Activated T-cell treated with anti-CD3 and anti-CD28 coated beads, Interleukin-2, amount 50 U/mL, for 4 hours (primary cell): ENCODE measurements around the gene ATG9B. TPM values are rescaled to one million over a fixed set of nuclear protein-coding genes. Genes with fewer than 3 reads are reported as not detected.
A peak's percentile ranks its signal among the peaks of the same experiment; 100 is the strongest.

Experiments
- ATAC-seq, 2 donors: fragments of 200-7000 bp; cut with Tn5 transposase; one replicate each; pipeline ENCODE4 v1.10.0; 2021
- DNase-seq: peaks from one replicate; pipeline ENCODE4 v3.0.0-alpha.2; 2020
- H3K27me3 Mint-ChIP-seq: one replicate; pipeline ENCODE4 v1.8.0; 2021; ENCODE audit warnings: low read depth, mixed read lengths
- H3K36me3 Mint-ChIP-seq: one replicate; pipeline ENCODE4 v1.8.0; 2022; ENCODE audit warnings: mixed read lengths; ENCODE audit not compliant: insufficient read depth
- H3K4me1 Mint-ChIP-seq: one replicate; pipeline ENCODE4 v1.8.0; 2021; ENCODE audit warnings: low read depth, mixed read lengths
- H3K4me3 Mint-ChIP-seq: one replicate; pipeline ENCODE4 v1.8.0; 2021; ENCODE audit warnings: mild to moderate bottlenecking, moderate library complexity, mixed read lengths
- H3K9me3 Mint-ChIP-seq: one replicate; pipeline ENCODE4 v1.8.0; 2021; ENCODE audit warnings: mixed read lengths
- total RNA-seq, 3 donors: library from RNA; stranded (reverse); gene quantifications; one replicate each; pipeline ENCODE4 v1.2.1, GENCODE V29; 2021

Gene ATG9B
- total RNA-seq, 3 donors from 2014 or later, result 5.8 to 7.3 (median 6.7) TPM

DNA sequence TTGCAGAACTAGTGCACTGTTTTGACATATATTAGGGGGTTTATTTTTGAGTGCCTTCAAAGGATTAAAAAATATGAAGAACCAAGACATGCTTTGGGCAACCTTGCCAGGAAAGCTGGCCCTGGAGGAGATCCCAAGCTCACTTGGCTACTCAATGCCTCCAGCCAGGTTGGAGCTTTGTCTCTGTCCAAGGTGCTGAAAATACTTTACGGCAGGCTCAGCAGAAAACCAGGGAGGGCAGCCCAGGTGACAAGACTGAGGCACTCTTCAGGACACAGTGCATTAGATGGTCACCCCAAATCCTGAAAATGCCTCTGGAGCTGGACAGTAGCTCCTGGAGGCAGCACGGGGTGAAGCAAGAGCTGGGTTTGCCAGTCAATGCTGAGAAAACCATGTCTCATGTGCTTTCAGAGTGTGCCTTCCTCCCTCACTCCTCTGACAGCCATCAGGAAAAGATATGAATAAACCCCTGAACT is 40.4 kb downstream of the ATG9B start:
- Mint-ChIP-seq H3K4me3 (no peak overlapping the region), H3K9me3 (no peaks in the 10 kb centered on the region), H3K36me3 (no peaks in the 10 kb centered on the region), H3K27me3 (peaks cover 27% of the 10 kb centered on the region), H3K4me1 (peaks cover 18% of the 10 kb centered on the region)
- no peak for DNase-seq
- ATAC-seq, result no peak

DNA sequence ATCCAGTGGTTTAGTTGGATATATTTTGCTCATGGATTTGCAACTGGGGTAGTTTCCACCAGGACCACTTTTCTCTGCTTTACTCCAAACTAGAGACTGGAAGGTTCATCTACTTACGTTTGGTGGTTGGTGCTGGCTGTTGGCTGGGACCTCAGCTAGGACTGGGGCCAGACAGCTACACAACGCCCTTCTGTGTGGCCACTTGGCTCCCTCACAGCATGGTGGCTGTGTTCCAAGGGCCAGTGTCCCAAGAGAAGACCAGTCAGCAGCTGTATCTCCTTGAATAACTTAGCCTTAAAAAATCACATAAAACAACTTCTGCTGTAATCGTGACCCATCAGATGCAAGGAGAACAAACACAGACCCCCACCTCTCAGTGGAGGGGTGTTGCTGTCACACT is 41.9 kb downstream of the ATG9B start:
- Mint-ChIP-seq H3K4me3 (no peak overlapping the region), H3K27me3 (peaks cover 36% of the 10 kb centered on the region), H3K36me3 (no peaks in the 10 kb centered on the region), H3K9me3 (no peaks in the 10 kb centered on the region), H3K4me1 (peaks cover 12% of the 10 kb centered on the region)
- DNase-seq, result no peak
- no peak for ATAC-seq

DNA sequence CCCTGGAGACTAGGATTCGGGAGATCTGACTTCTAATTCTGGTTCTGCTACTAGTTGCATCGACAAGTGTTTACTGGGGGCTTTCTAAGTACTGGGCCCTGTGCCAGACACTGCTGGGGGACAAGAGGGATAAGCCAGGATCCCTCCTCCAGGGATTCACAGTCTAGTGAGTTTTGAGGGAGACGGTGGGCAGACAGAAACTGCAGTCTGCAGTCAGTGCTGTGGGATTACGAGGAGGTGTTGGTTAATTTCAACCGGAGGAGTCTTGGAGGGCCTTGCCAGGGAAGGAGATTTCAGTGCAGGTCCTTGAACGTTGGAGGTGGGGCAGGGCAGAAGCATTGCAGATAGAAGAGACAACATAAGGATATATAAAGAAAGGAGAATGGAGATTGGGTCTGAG is 42.6 kb downstream of the ATG9B start:
- peaks cover 43% of the 10 kb centered on the region for H3K27me3 Mint-ChIP-seq
- H3K36me3 Mint-ChIP-seq, result no peaks in the 10 kb centered on the region
- no peaks in the 10 kb centered on the region for H3K9me3 Mint-ChIP-seq
- no peak for ATAC-seq
- H3K4me3 Mint-ChIP-seq, result no peak overlapping the region
- no peak for DNase-seq
- H3K4me1 Mint-ChIP-seq, result peaks cover 18% of the 10 kb centered on the region

DNA sequence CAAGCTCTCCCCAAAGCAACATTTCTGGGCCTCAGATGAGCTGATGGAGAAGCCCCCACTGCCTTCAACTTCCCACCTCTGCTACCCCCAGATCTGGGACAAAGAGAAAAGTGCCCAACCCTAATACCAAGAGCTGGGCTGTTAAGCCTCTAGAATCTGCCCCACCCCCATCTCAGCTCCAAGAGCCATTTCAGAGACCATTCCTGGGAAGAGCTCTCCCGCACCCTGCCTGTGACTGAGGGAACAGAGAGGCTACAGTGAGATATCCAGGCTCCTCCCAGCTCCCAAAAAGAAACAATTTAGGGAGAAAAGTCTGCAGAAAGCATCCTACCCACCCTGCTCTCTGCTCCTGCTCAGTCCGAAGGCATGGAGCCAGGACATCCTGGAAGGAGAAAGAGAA is 43.6 kb downstream of the ATG9B start:
- peaks cover 45% of the 10 kb centered on the region for H3K27me3 Mint-ChIP-seq
- H3K9me3 Mint-ChIP-seq, result no peaks in the 10 kb centered on the region
- DNase-seq, result no peak
- H3K4me1 Mint-ChIP-seq, result peaks cover 21% of the 10 kb centered on the region
- H3K36me3 Mint-ChIP-seq, result no peaks in the 10 kb centered on the region
- no peak overlapping the region for H3K4me3 Mint-ChIP-seq
- ATAC-seq, result no peak

DNA sequence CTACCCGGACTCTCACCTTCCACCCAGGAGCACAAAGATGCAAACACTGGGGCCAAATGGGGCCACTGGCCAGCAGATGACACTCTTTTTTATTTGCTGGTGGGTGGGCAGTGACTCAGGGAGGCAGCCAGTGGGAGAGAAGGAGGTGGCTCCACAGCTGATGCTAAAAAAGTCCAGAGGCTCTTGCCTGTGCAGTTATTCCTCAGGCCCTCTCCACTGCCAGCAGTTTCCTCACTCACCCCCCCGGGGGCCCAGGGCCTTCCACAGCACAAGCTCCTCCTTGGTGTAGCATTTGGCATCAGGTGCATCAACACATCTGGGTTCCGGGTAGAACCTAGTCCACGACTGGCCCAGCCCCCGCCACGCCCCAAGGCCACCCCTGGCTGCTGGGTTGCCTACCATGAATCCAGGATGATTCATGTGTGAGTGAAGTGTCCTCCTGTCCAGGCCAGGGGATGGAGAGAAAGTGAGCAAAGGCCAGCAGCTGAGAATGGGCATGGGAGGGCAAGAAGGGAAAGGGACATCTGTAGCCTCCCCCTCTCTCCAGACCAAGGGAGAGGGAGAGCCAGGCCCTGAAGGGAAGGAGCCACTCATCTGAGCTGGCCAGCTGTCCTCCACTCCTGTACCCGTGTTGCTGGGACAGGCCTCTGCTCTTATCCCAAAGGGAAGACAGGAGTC is 44.4 kb downstream of the ATG9B start:
- Mint-ChIP-seq H3K4me3 (no peak overlapping the region), H3K27me3 (peaks cover 47% of the 10 kb centered on the region), H3K36me3 (no peaks in the 10 kb centered on the region), H3K4me1 (peaks cover 25% of the 10 kb centered on the region), H3K9me3 (no peaks in the 10 kb centered on the region)
- DNase-seq (no peak), ATAC-seq (no peak)

DNA sequence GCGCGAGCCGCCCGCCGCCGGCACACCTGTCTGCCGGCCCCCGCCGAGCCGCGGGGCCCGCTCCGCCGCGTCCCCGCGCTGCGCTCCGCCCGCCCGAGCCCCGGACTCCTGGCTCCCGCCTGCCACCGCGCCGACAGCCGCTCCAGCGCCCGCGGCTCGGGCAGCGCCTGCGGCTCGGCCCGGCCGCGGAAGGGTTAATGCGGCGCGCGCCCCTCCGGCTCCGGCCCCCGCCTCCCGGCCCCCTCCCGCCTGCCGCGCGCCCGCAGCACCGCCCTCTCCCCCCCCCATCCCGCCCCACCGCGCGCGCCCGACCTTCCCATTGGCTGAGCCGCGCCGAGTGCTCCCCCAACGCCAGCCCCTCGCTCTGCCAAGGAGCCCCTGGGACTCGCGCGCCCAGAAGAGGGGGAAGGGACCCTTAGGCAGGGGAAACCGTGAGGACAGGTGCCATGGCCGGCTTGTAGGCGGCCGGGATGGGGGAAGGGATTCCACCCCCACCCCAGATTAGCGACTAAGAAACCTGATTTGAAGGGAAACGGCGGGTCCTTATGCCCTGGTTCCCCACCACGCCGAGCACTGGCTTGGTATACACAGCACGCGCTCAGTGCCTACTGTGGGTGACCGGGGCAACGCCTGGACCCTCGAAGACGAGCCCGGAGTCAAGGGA is 46.0 kb downstream of the ATG9B start, which contains the start of gene KCNH2:
TSS of gene KCNH2 (minus strand) at position 196 of the 664 bp plus-strand sequence. CDS start 408 bp downstream, outside the sequence.
- ATAC-seq, result peak; percentile 18 to 34

DNA sequence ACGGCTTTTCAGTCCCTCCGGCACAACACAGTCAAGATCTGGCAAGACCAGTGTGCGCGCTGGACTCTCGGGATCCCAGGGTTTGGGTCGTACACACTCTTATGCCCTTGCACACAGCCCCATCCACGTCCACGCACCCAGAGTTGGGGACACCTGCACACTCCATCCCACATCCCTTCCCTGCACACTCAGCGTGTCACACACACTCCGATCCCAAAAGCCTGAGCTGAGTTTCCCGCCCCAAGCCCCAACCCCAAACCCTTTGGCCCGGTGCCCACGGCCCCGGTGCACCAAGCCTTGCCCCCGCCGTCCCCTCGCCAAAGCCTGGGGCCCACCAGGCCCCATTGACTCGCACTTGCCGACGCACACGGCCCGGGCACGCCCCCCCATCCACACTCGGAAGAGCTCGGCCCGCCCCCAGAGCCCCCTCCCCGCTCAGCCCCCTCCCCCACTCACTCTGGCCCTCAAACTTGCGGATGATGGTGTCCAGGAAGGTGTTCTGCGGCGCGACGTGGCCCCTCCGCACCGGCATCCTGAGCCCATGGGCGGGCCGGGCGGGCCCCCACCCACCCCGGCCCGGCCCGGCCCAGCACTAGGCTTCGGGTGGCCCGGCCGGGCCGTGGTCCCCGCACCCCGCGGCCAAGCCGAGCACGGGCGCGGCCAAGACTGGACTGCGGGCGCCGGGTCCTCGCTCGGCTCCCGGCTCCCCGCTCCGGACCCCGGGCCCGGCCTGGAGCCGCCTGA is 46.7 kb downstream of the ATG9B start:
- Mint-ChIP-seq H3K4me1 (peaks cover 40% of the 10 kb centered on the region), H3K27me3 (peaks cover 37% of the 10 kb centered on the region)

More for the DNA sequence above, 46.0 kb downstream of the ATG9B start, which contains the start of gene KCNH2:
- Mint-ChIP-seq H3K36me3 (no peaks in the 10 kb centered on the region), H3K9me3 (no peaks in the 10 kb centered on the region), H3K4me1 (peaks cover 34% of the 10 kb centered on the region), H3K27me3 (peaks cover 41% of the 10 kb centered on the region), H3K4me3 (peak within 1 kb of the TSS; percentile 77)
- peak; percentile 27 for DNase-seq

DNA sequence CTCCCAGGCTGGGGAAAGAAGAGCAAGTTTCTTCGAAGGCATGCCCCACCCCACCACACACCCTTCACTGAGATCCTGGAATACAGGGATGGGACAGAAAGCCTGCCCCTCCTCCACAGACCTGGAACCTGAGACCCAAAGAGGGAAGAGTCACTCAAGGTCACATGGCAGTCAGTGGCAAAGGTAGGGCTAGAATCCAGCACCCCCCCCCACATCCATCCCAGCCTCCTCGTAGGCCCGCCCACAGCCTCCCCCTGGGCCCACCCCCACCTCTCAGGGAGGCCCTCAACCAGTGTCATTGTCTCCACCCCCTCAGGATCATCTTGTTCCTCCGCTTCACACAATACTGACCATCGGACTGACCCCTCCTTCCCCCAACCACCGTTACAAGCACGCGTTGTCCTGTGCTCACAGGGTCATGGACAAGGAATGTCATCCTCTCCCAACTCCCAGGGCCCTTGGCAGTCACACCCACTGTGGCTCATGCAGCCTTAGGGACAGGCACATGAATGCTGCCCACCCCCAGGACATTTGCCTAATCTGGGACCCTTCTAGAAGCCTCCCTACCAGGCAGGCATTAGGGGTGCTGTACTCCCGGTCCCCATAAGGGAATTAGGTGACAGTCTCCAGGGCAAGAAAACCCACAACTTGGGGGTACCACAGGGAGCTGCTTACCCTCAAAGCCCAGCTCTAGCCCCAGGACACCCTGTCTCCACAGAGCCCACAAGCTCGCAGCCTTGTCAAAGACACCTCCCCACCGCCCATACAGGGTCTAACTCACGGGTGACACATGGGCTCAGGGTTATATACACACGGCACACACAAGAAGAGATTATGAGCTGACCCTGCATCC is 47.5 kb downstream of the ATG9B start:
- Mint-ChIP-seq H3K36me3 (no peaks in the 10 kb centered on the region), H3K9me3 (no peaks in the 10 kb centered on the region), H3K4me1 (peaks cover 40% of the 10 kb centered on the region), H3K27me3 (peaks cover 36% of the 10 kb centered on the region), H3K4me3 (peak overlapping the region; percentile 77)
- no peak for DNase-seq
- no peak for ATAC-seq

More for the DNA sequence above, 46.7 kb downstream of the ATG9B start:
- no peaks in the 10 kb centered on the region for H3K36me3 Mint-ChIP-seq
- peak overlapping the region; percentile 77 for H3K4me3 Mint-ChIP-seq
- H3K9me3 Mint-ChIP-seq, result no peaks in the 10 kb centered on the region
- no peak for DNase-seq
- ATAC-seq, result no peak

DNA sequence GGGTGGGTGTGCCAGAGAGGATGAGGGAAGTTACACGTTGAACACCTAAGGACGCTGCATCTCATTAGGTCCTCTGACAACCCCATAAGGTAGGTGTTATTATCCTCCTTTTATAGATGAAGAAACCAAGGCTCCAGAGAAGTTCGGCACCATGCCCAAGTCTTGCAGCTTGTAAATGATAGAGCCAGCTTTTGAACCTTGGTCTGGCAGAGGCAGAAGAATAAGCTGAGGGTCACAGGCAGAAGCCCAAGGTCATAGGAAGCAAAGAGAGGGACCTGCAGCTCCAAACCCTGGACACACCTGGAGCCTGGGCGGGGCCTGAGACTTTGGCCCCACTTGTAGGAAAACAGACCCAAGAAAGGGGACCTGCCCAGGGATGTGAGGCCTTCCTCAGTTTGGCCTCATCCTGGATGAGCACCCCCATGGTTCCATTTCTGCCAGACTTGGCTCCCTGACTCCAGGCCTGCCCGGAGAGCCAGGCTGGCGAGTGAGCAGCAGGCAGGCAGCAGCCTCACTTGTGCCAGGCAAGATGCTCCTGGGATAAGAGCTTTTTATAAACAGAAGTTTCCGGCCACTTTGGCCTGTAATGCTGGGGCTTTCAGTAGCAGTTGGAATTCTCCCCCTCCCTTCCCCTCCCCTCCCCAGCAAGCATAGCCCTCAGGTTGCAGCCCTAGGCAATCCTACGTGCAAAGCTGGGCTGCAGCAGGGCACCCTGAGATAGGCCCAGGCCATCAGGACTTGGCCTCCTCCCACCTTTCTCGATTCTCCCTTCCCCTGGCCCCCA is 48.6 kb downstream of the ATG9B start:
- no peak for DNase-seq
- peaks cover 30% of the 10 kb centered on the region for H3K27me3 Mint-ChIP-seq
- H3K4me3 Mint-ChIP-seq, result peak overlapping the region; percentile 69
- H3K4me1 Mint-ChIP-seq, result peaks cover 43% of the 10 kb centered on the region
- no peaks in the 10 kb centered on the region for H3K9me3 Mint-ChIP-seq
- no peak for ATAC-seq
- no peaks in the 10 kb centered on the region for H3K36me3 Mint-ChIP-seq

DNA sequence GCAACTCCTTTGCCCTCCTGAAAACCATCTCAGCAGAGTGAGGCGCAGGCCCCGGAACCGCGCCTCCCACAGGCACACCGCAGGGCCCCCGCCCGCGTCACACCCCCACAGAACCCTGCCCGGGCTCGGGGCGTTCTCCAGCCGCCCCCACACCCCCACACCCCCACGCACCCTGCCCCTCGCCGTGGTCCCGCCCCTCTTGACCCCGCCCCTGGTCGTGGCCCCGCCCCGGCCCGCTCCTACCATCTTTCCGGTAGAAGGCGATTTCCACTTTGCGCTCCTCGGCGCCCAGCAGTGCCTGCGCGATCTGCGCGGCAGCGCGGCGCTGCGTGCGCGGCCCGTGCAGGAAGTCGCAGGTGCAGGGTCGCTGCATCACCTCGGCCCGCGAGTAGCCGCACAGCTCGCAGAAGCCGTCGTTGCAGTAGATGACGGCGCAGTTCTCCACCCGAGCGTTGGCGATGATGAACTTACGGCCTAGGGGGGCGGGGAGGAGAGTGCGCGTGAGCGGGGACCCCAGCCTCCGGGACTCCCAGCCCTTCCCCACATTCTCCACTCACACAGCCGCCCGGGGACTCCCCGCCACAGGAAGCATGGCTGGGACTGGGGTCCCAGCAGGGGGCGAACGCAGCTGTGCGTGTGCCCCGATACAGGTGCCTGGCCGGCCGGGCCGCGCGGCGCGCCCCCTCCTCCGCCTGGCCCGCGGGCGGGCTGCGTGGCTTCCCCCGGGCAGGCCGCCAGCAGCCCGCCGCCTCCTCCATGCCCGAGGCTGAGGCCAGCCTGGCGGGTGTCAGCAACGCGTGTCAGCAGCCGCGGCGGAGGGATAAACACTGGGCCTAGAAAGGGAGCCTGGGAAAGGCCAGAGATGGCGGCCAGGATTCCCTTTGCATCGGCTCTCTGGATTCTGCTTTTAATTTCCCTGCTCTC is 49.6 kb downstream of the ATG9B start:
- Mint-ChIP-seq H3K4me1 (peaks cover 43% of the 10 kb centered on the region), H3K4me3 (peak overlapping the region; percentile 84), H3K9me3 (no peaks in the 10 kb centered on the region), H3K27me3 (peaks cover 23% of the 10 kb centered on the region), H3K36me3 (no peaks in the 10 kb centered on the region)
- peak; percentile 81 to 83 for ATAC-seq
- DNase-seq, result peak; percentile 86

DNA sequence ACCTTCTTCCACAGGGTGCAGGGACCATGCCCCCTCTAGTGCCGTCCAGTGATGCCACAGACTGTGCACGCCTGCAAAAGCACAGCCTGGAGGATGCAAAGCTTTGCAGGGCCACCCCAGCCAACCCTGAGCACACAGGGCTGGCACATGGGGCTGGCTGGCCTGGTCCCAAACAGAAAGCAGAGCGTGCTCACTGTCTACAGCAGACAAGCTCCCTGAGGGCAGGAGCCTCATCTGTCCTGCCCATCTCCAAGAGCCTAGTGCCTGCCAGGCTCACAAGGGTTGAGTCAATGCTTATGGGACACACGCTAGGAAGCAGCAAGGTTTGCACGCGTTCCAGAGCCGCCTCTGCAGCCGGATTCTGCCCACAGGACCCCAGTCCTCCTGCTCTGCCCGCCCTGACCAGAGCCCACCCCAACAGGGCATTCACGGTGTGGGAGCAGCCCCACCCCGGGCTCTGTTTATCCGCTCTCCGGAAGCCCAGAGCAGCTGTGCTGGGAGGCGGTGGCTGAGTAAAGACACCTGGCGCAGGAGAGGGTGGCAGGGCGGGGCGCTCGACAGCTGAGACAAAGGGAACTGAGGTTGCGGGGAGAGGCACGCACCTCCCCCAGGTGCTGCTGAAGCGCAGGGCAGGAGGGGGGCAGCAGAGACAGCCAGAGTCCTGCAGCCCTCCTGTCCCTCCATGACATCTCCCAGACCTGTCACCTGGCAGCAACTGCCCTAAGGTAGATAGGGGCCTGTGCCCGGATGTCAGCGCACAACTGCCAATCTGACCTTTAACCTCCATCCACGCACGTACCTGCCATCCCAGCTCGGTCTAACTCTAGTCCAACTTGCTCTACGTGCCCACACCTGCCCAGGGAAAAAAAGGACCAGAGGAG is 50.5 kb downstream of the ATG9B start:
- DNase-seq (no peak), ATAC-seq (peak; percentile 1)
- Mint-ChIP-seq H3K9me3 (no peaks in the 10 kb centered on the region), H3K4me3 (peak overlapping the region; percentile 84), H3K4me1 (peaks cover 42% of the 10 kb centered on the region), H3K36me3 (no peaks in the 10 kb centered on the region), H3K27me3 (peaks cover 19% of the 10 kb centered on the region)

DNA sequence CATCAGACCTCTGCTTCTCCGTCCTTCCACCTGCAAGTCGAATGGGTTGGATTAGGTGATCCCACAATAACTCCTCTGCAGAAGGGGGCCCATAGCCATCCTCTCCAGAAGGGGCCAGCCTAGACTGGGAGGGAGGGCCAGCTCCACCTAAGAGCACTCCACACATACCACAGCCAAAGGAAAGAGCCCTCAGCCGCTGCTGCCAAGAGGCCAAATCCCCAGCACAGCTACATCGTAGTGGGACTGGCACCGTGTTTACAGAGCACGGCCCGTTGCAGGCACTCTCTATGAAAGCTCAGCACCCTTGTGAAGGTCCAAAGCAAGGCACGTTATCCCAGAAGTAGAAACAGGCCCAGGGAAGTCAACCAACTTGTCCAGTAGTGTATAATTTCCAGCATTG is 51.6 kb downstream of the ATG9B start:
- Mint-ChIP-seq H3K9me3 (no peaks in the 10 kb centered on the region), H3K4me3 (no peak overlapping the region), H3K27me3 (peaks cover 13% of the 10 kb centered on the region), H3K4me1 (peaks cover 40% of the 10 kb centered on the region), H3K36me3 (no peaks in the 10 kb centered on the region)
- no peak for ATAC-seq
- DNase-seq, result no peak
